HL-60 (cell line): ENCODE results near the gene HSPA1A.
"Not testable (repeated sequence)": the region's sequence is repeated elsewhere in the genome, so short reads cannot be mapped to it uniquely, and the experiment has no call there.

ENCODE experiments used
- CTCF ChIP-seq: IDR thresholded peaks from one replicate; pipeline ENCODE4 v1.5.1; 2011; ENCODE audit warnings: low read length, control low read depth, inconsistent platforms; ENCODE audit not compliant: insufficient read depth
- POLR2AphosphoS5 ChIP-seq: IDR thresholded peaks from 2 replicates; pipeline ENCODE4 v1.6.1; 2012; ENCODE audit warnings: low read depth

GRCh38 chr6:31839779-31840126 lies 24.4 kb downstream of the HSPA1A start:
- TF ChIP-seq CTCF: not testable (repeated sequence)
- TF ChIP-seq POLR2AphosphoS5: peak; percentile 31; the same call in 1 of the 2 replicates
